PFSK-1 (cell line): ENCODE results near the gene MRPS15.

Experiments
- FOXP2 ChIP-seq: optimal IDR thresholded peaks from 2 replicates; pipeline ENCODE3; 2011; ENCODE audit warnings: borderline replicate concordance, control low read depth, inconsistent platforms; ENCODE audit not compliant: insufficient read depth; ENCODE audit errors: extremely low read length, extremely low read depth
- POLR2AphosphoS5 ChIP-seq: IDR thresholded peaks from 2 replicates; pipeline ENCODE4 v1.6.1; 2012; ENCODE audit warnings: low read depth, mild to moderate bottlenecking, control low read depth, low read length, moderate library complexity
- SIN3A ChIP-seq: IDR thresholded peaks from 2 replicates; pipeline ENCODE4 v1.6.1; 2012; ENCODE audit warnings: mild to moderate bottlenecking, low read length, moderate library complexity, borderline replicate concordance; ENCODE audit not compliant: insufficient read depth
- TAF1 ChIP-seq: IDR thresholded peaks from 2 replicates; pipeline ENCODE4 v1.6.1; 2012; ENCODE audit warnings: low read length, control low read depth, borderline replicate concordance; ENCODE audit not compliant: insufficient read depth
- TF ChIP-seq, protein P1 (sequence below), 2 experiments: IDR thresholded peaks; 2 replicates each; pipeline versions ENCODE4 v1.6.1 to v1.8.0; 2011 to 2012; ENCODE audit warnings: low read depth in 2 of 2, low read length in 2 of 2, control low read depth in 1 of 2, inconsistent platforms in 1 of 2, mild to moderate bottlenecking in 1 of 2, moderate library complexity in 1 of 2; ENCODE audit not compliant: insufficient read depth in 1 of 2

MRPS15 gene

DNA sequence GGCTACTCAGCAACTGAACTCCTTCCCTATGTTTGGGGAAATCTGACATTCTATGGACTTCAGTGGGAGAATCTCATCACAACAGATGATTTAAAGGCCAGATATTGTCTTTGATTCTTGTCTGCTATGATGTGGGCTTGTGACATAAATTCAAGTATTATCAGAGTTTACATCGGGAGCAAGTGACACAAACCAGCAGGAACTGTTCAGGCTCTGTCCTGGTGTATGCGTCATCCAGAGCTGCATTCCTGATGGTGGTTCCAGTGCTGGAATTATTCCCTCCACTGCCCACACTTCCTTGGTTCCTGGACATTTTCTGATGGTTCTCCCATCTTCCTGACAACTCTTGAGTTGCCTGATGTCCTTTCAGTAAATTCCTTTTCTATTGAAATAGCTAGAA, 55.7 kb downstream of the MRPS15 start:
- TF ChIP-seq, protein P1, sequence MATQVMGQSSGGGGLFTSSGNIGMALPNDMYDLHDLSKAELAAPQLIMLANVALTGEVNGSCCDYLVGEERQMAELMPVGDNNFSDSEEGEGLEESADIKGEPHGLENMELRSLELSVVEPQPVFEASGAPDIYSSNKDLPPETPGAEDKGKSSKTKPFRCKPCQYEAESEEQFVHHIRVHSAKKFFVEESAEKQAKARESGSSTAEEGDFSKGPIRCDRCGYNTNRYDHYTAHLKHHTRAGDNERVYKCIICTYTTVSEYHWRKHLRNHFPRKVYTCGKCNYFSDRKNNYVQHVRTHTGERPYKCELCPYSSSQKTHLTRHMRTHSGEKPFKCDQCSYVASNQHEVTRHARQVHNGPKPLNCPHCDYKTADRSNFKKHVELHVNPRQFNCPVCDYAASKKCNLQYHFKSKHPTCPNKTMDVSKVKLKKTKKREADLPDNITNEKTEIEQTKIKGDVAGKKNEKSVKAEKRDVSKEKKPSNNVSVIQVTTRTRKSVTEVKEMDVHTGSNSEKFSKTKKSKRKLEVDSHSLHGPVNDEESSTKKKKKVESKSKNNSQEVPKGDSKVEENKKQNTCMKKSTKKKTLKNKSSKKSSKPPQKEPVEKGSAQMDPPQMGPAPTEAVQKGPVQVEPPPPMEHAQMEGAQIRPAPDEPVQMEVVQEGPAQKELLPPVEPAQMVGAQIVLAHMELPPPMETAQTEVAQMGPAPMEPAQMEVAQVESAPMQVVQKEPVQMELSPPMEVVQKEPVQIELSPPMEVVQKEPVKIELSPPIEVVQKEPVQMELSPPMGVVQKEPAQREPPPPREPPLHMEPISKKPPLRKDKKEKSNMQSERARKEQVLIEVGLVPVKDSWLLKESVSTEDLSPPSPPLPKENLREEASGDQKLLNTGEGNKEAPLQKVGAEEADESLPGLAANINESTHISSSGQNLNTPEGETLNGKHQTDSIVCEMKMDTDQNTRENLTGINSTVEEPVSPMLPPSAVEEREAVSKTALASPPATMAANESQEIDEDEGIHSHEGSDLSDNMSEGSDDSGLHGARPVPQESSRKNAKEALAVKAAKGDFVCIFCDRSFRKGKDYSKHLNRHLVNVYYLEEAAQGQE (IDR thresholded peaks at IDR 0.05; ENCODE audit: insufficient read depth in 1 of 2, low read depth in 2 of 2, low read length in 2 of 2): peak in 1 of 2 experiments; percentile 23; a peak in 1 of 4 replicates
- TF ChIP-seq POLR2AphosphoS5 (no peak), FOXP2 (no peak), SIN3A (0 out of 2 replicates have a peak, but pooled peaks have one; percentile 26)

GRCh38 chr1:36406440-36406839, 57.7 kb downstream of the MRPS15 start:
- TF ChIP-seq TAF1: no peak
- no peak for TF ChIP-seq SIN3A
- no peak for TF ChIP-seq FOXP2
- TF ChIP-seq, protein P1 (IDR thresholded peaks at IDR 0.05; ENCODE audit: insufficient read depth in 1 of 2, low read depth in 2 of 2, low read length in 2 of 2): no peak
- no peak for TF ChIP-seq POLR2AphosphoS5
